ENCODE data around the gene CFD.

- TF ChIP-seq CTCF (IDR thresholded peaks at IDR 0.05; ENCODE audit: insufficient read depth, low read length, poor library complexity, severe bottlenecking) (no peak), EZH2phosphoT487 (conservative IDR thresholded peaks at IDR 0.05; ENCODE audit: low read length) (no peak)
Observed at GRCh38 chr19:907183-907853, 47.9 kb downstream of the CFD start.
